HCT116 (cell line): ENCODE data around the gene SASS6.

ENCODE experiments used
- CTCF ChIP-seq, 3 experiments: fragments of 200-600 bp in 1 of 3; sonication (generic) in 1 of 3; IDR thresholded peaks in 2 of 3; conservative IDR thresholded peaks in 1 of 3; 2 replicates each; pipeline ENCODE4 v1.5.1; 2012 to 2017; ENCODE audit warnings: low read depth in 2 of 3, low read length in 2 of 3, antibody characterized with exemption in 1 of 3, borderline replicate concordance in 1 of 3, control low read depth in 1 of 3, mild to moderate bottlenecking in 1 of 3, mixed read lengths in 1 of 3, mixed run types in 1 of 3, moderate library complexity in 1 of 3; ENCODE audit not compliant: insufficient read depth in 1 of 3
- REST ChIP-seq: IDR thresholded peaks from 2 replicates; pipeline ENCODE4 v1.6.1; 2012; ENCODE audit warnings: low read depth
- SP1 ChIP-seq: IDR thresholded peaks from 2 replicates; pipeline ENCODE4 v1.6.1; 2012; ENCODE audit warnings: low read depth

- TF ChIP-seq CTCF (IDR thresholded peaks at IDR 0.05 in 2 of 3, conservative IDR thresholded peaks at IDR 0.05 in 1 of 3; ENCODE audit: borderline replicate concordance in 1 of 3, insufficient read depth in 1 of 3, low read depth in 2 of 3, low read length in 2 of 3) (no peak), SP1 (no peak), REST (no peak)
Observed at GRCh38 chr1:100145116-100145515, 12.4 kb upstream of the SASS6 start.
